Mesenteric fat pad (tissue), 1 donor: Measurements from ENCODE around the gene SCN8A. TPM values are rescaled to one million over a fixed set of nuclear protein-coding genes. Genes with fewer than 3 reads are reported as not detected.

Experiments used
- DNase-seq: peaks from one replicate; pipeline ENCODE4 v3.0.0-alpha.2; 2020; ENCODE audit warnings: low spot score
- total RNA-seq: library from RNA; stranded (reverse); fragmentation: NEBNext Ultra II Directional; extraction: Animal tissue kit (Norgen Biotek cat#: 25700); gene quantifications from one replicate; pipeline ENCODE4 v1.2.1, GENCODE V29; 2021
- donor health status: DM: yes; HTN: yes; CAD: no.

The SCN8A gene
- total RNA-seq, 1 donor from 2014 or later, result 1.2 TPM

DNA sequence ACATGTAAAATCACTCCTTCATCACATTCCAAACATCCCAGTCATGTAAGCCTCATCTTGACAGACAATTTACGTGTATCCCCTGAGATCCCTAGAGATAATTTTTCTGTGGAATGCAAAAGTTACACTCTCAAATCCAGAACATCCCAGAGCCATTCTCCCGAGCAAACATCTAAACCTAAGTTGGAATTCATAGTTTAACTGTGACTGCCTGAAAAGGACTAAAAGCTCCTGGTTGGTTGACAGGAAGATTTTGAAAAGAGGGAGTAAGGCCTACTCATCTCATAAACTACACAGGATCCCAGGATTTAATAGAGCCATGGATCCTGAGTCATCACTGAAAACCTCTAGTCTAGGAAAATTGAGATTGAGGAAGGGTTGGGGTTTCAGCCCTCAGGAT lies 123.6 kb downstream of the SCN8A start:
- no peak for DNase-seq

- no peak for DNase-seq
These were observed 126.4 kb downstream of the SCN8A start for GRCh38 chr12:51717326-51717925.

- no peak for DNase-seq
These were observed 130.4 kb downstream of the SCN8A start for GRCh38 chr12:51721282-51721940.

DNA sequence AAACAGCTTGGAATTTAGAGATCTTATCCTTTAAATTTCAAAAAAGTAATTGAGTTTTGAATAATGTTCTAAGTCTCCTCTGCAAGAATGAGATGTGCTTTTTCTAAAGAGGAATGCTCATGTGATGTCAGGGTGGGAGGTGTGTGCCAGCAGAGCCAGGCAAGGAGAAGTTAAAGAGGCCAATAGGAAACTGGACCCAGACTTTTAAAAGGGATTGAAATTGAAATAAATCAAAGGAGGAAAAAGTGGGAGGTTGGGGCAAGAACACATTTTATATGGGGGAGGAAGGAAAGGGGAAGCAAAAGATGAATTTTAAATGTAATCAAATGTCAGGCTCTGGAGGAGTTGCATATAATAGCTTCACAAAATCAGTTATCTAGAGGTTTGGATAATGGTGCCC lies 131.4 kb downstream of the SCN8A start:
- DNase-seq, result no peak

- no peak for DNase-seq
These were observed 135.1 kb downstream of the SCN8A start for GRCh38 chr12:51726161-51726560.

DNA sequence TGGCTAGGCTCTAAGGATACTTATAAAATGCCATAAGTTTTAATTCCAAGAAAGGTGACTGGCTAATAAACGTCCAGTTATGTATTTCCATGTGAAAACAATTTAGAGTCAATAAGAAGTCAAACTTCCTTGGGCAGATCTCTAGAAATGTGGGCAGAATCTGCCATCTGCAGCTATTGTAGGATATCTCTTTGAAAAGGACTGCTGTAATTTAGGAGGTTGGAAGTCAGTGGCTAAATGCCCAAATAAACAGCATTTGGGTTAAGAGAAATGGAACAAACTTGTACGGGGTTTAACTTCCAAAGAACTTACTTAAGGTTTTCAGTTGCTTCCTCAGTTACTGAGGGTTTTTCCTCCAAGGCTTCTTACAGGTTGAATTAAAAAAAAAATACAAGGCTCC lies 135.9 kb downstream of the SCN8A start:
- DNase-seq, result no peak

- no peak for DNase-seq
These were observed 138.3 kb downstream of the SCN8A start for GRCh38 chr12:51729331-51729730.

DNA sequence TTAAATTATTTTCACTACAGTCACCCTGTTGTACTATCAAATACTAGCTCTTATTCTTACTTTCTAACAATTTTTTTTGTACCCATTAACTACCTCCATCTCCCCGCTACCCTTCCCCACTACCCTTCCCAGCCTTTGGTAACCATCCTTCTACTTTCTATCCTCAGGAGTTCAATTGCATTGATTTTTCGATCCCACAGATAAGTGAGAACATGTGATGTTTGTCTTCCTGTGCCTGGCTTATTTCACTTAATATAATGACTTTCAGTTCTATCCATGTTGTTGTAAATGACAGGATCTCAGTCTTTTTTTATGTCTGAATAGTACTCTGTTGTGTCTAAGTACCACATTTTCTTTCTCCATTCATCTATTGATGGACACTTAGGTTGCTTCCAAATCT lies 139.7 kb downstream of the SCN8A start:
- no peak for DNase-seq

DNA sequence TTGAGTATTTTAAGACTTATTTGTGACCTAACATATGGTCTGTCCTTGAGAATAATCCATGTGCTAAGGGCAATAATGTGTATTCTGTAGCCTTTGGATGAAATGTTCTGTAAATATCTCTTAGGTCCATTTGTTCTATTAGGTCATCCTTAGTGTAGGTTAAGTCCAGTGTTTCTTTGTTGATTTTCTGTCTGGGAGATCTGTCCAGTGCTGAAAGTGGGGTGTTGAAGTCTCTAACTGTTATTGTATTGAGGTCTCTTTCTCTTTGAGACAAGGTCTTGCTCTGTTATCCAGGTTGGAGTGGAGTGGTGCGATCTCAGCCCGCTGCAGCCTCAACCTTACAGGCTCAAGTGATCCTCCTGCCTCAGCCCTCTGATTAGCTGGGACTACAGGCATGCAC lies 149.5 kb downstream of the SCN8A start:
- DNase-seq, result no peak

DNA sequence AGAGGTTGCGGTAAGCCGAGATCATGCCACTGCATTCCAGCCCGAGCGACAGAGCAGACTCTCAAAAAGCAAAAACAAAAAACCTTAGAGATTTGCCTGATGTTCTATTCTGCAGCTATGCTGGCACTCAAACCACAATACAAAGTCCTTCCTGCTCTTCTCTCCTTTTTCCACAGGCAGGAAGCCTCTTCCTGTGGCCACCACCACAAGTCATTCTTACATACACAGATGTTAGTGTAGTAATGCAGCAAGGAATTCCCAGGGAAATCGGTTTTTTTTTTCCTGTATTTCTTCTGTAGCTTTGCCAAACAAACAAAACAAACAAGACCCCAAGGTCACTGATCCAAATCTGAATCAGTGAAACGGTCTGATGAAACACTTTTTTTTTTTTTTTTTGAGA lies 153.2 kb downstream of the SCN8A start:
- DNase-seq, result no peak

- DNase-seq, result no peak
These were observed 153.9 kb downstream of the SCN8A start for GRCh38 chr12:51744957-51745356.

DNA sequence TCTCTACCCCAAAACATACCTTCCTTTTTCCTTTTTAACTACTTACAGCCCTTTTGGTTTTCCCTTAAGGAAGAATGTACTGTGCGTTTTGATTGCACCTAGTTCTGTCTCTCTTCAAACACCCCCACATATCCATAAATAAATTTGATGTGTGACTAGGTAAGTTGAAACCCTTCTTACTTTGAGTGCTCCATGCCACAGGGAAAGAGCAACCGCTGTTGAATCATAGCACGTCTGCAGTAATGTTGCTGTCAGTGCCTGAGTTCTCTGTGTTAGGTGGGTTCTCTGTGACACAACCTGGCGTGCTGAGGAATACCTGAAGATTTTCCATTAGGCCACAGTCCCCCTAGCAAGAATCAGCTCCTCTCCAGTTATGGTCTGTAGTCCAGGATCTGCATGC lies 155.4 kb downstream of the SCN8A start:
- no peak for DNase-seq

DNA sequence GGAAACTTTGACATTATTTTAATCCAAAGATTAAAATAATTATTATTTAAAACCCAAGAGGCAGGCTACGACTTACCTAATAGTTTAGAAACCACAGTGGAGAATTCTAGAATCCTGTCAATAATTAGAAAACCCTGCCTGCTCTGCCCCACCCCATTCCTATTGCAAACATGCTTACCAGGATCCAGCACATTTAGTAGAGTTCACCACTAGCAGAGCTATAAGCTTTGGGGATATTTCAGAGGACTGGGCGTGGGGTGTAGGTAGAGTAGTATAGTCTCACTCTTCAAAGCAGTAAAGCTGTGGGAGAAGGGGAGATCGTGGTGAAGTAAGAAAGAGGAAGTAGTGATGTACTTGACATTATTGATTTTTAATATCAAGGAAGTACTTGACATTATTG lies 157.2 kb downstream of the SCN8A start:
- no peak for DNase-seq

DNA sequence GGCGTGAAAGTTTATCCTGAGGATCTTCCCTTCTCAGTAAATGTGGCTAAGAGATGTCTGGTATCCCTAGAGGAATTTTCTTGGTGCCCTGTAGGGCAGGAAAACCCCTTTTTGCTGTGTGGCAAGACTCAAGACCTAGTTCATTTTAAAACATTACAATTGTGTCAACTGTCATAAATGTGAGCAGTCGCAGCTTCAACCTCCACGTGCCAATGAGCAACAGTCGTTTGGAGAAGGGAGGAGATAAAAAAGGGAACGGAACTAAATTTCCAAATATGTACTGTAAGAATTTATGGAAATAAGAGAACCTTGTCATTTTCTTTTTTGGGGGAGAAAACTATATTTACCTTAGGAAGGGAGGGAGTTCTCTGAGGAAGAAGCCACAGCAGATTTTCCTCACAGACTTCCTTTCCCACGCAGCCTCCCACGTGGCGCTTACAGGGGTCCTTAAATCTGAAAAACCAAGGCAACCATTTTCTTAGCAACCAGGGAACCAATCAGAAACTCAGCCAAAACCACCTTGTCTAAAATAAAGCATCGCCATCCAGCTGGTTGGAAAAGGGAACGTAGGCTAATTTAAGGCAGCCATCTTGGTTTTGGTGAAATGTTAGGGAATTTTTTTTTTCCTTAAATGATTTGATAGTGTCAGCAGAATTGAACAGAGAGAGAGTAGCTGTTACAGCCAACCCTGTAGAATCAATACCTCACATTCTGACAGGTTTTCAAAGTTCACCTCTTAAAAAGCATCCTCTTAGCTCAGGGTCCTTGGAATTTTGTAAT lies 158.4 kb downstream of the SCN8A start:
- no peak for DNase-seq

- no peak for DNase-seq
These were observed 158.9 kb downstream of the SCN8A start for GRCh38 chr12:51749986-51750317.

DNA sequence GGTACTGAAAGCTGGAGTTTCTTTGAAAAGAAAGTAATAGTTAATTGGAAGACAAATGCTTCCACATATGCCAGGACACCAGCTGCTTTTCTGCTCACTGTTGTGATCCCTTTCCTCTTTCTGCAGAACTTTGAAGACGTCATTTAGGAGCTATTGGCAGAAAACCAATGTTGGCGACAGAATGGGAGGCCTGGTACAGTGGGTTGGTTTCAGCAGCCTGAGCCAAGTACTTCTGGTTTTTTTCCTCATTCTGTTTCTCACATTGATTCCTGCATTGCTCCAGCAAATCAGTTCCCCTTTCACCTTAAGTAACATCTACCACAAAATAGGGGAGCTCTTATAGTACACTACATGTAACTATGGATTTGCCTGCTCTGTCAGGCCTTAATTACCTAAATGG lies 160.6 kb downstream of the SCN8A start:
- DNase-seq, result no peak

- DNase-seq, result no peak
These were observed 161.3 kb downstream of the SCN8A start for GRCh38 chr12:51752234-51752889.

DNA sequence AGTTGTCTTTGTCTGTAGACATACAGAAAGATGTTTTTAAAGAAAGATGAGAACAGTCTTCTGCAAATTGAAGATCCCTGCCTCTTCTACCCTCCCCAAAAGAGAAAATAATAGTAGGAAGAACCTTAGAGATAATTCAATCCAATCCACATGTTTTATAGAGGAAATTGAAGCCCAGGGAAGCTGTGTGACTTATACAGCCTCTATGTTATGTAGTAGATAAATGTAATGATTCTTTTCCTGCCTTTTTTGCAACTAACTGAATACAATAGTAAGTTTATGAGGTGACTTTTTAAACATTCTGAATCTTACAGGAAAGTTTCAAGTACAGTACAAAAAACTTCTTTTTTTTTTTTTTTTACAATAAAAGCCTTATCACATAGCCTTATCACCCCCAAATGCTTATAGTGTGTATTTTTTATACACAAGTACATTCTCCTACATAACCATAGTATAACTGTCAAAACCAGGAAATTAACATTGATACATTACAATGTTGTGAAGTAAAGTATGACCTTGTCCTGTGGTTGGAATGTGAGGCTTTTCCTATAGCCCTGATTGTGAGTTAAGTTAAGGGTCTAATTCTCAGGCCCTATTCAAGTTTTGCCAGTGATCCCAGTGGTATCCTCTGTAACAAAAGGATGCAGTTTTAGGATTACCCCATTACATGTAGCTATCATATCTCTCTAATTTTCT lies 163.1 kb downstream of the SCN8A start:
- DNase-seq, result no peak

DNA sequence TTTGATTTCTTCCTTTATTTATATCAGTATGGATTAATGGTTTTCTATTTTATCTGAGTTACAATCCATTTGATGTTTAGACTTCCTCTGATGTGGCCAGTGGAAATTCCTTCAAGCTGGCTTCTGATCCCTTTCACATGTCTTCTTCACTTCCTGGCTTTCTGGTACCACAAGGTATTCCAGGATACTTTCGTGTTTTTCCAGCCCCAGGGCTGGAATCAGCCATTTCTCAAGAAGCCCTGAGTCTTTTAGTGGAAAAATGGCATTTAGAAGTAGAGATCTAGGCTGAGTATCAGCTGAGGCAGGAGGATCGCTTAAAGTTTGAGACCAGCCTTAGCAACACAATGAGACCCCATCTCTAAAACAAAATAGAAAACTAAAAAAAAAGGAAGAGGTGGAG lies 164.2 kb downstream of the SCN8A start:
- DNase-seq, result no peak

- no peak for DNase-seq
These were observed 168.1 kb downstream of the SCN8A start for GRCh38 chr12:51759175-51759574.

DNA sequence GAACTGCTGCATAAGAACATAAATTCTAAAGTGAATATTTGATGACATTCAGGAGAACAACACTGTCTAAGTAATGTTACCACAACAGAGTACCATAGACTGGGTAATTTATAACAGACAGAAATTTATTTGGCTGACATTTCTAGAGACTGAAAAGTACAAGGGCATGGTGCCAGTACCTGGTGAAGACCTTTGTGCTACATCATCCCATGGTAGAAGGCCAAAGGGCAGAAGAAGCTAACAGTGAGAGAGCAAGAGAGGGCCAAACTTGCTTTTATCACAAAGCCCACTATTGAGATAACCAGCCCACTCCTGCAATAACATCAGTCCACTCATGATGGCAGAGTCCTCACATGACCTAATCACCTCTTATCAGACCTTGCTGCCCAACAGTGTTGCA lies 168.7 kb downstream of the SCN8A start:
- DNase-seq, result no peak

DNA sequence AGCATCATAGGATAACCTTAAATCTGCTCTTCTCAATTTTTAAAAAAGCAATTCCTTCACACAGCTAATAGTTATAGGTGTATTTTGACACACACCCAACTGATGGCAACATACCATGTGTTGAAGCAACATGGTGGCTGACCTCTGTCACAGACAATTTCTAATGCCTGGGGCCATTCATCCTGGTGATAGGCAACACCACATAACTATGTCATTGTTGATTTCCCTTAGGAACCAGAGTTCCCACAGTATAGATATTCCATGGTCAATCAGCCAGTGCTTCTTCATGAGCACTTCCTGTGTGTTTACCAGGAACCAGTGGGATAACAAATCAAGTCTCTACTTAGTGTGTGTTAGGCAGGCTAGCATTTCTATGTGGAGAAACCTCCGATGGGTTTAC lies 169.2 kb downstream of the SCN8A start:
- DNase-seq, result no peak
